Nephron progenitor cell (in vitro differentiated cells): ENCODE measurements around the gene KIF26B.
"Not testable (repeated sequence)": the region's sequence is repeated elsewhere in the genome, so short reads cannot be mapped to it uniquely, and the experiment has no call there.

ENCODE experiments used
- DNase-seq: peaks from one replicate; pipeline ENCODE4 v3.0.0; 2021
- H3K27ac Mint-ChIP-seq: 2 replicates; pipeline ENCODE4 v1.8.0; 2021; ENCODE audit warnings: mild to moderate bottlenecking, moderate library complexity, mixed read lengths
- H3K27me3 Mint-ChIP-seq: 2 replicates; pipeline ENCODE4 v1.8.0; 2021; ENCODE audit warnings: mild to moderate bottlenecking, low read depth, mixed read lengths; ENCODE audit not compliant: poor library complexity
- H3K36me3 Mint-ChIP-seq: 2 replicates; pipeline ENCODE4 v1.8.0; 2021; ENCODE audit warnings: low read depth, mixed read lengths
- H3K4me1 Mint-ChIP-seq: 2 replicates; pipeline ENCODE4 v1.8.0; 2021; ENCODE audit warnings: mixed read lengths
- H3K4me3 Mint-ChIP-seq: 2 replicates; pipeline ENCODE4 v1.8.0; 2021; ENCODE audit warnings: mild to moderate bottlenecking, moderate library complexity, mixed read lengths
- H3K9me3 Mint-ChIP-seq: 2 replicates; pipeline ENCODE4 v1.8.0; 2021; ENCODE audit warnings: mild to moderate bottlenecking, moderate library complexity, mixed read lengths
- TF ChIP-seq, protein P1 (sequence below): fragments of 200-600 bp; sonication (generic); IDR thresholded peaks from 2 replicates; pipeline ENCODE4 v1.5.0; 2021; ENCODE audit warnings: antibody characterized with exemption

Gene KIF26B

DNA sequence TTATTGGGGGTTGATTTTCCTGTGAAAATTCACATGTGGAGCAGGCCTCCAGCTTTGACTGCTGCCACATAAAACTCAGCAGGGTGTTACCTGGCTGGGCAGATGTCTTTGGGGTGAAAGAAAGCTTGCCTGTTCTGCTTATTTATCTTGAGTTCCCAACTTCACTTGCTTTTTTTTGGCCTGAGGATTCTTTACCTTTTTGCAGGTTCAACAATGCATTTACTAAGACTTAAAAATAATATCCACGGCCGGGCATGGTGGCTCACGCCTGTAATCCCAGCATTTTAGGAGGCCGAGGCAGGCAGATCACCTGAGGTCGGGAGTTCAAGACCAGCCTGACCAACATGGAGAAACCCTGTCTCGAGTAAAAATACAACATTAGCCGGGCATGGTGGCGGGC is 509.1 kb downstream of the KIF26B start:
- TF ChIP-seq, protein P1, sequence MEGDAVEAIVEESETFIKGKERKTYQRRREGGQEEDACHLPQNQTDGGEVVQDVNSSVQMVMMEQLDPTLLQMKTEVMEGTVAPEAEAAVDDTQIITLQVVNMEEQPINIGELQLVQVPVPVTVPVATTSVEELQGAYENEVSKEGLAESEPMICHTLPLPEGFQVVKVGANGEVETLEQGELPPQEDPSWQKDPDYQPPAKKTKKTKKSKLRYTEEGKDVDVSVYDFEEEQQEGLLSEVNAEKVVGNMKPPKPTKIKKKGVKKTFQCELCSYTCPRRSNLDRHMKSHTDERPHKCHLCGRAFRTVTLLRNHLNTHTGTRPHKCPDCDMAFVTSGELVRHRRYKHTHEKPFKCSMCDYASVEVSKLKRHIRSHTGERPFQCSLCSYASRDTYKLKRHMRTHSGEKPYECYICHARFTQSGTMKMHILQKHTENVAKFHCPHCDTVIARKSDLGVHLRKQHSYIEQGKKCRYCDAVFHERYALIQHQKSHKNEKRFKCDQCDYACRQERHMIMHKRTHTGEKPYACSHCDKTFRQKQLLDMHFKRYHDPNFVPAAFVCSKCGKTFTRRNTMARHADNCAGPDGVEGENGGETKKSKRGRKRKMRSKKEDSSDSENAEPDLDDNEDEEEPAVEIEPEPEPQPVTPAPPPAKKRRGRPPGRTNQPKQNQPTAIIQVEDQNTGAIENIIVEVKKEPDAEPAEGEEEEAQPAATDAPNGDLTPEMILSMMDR, result no peak
- Mint-ChIP-seq H3K9me3 (peaks cover 5% of the 10 kb centered on the region), H3K4me3 (no peak overlapping the region), H3K4me1 (no peaks in the 10 kb centered on the region), H3K36me3 (peaks cover 51% of the 10 kb centered on the region), H3K27ac (no peak overlapping the region), H3K27me3 (peaks cover 3% of the 10 kb centered on the region)
- no peak for DNase-seq

DNA sequence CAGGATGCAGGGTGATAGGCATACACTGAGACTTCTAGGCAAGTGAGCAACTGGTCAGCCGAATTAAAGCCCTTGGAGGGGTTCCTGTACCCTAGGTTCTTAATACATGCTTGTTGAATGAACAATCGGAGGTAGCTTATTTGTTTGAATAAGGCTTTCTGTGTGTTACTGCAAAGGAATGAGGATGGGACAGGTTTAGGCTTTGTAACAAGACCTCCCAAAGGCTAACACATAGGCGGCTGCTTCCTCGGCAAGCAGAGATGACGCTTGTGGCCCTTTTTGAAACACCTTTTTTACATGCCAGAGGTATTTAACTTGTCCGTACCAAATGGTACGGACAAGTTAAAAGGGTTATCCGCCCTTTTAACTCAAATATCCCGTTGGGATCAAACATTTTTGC is 511.6 kb downstream of the KIF26B start:
- H3K36me3 Mint-ChIP-seq, result peaks cover 66% of the 10 kb centered on the region
- no peak overlapping the region for H3K27ac Mint-ChIP-seq
- TF ChIP-seq, protein P1, result no peak
- peaks cover 3% of the 10 kb centered on the region for H3K27me3 Mint-ChIP-seq
- peaks cover under 1% of the 10 kb centered on the region for H3K4me1 Mint-ChIP-seq
- H3K9me3 Mint-ChIP-seq, result peaks cover 5% of the 10 kb centered on the region
- H3K4me3 Mint-ChIP-seq, result no peak overlapping the region
- no peak for DNase-seq

DNA sequence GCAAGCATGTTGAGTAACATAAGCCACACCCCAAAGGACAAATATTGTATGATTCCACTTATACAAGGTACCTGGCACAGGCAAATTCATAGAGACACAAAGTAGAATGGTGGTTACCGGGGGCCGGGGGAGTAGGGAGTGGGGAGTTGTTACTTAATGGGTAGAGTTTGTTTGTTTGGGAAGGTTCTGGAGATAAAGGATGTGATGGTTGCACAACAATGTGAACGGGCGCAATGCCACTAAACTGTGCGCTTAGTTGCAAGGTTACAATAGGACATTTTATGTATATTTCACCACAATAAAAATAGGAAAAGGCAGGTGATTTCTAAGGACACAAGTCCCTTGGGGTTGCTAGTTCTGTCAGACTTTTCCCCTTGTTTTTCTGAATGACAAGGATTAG is 516.6 kb downstream of the KIF26B start:
- TF ChIP-seq, protein P1, result no peak
- Mint-ChIP-seq H3K27ac (no peak overlapping the region), H3K4me3 (peak overlapping the region; percentile 9), H3K4me1 (peaks cover 37% of the 10 kb centered on the region), H3K9me3 (no peaks in the 10 kb centered on the region), H3K36me3 (peaks cover 41% of the 10 kb centered on the region), H3K27me3 (peaks cover 8% of the 10 kb centered on the region)
- no peak for DNase-seq

DNA sequence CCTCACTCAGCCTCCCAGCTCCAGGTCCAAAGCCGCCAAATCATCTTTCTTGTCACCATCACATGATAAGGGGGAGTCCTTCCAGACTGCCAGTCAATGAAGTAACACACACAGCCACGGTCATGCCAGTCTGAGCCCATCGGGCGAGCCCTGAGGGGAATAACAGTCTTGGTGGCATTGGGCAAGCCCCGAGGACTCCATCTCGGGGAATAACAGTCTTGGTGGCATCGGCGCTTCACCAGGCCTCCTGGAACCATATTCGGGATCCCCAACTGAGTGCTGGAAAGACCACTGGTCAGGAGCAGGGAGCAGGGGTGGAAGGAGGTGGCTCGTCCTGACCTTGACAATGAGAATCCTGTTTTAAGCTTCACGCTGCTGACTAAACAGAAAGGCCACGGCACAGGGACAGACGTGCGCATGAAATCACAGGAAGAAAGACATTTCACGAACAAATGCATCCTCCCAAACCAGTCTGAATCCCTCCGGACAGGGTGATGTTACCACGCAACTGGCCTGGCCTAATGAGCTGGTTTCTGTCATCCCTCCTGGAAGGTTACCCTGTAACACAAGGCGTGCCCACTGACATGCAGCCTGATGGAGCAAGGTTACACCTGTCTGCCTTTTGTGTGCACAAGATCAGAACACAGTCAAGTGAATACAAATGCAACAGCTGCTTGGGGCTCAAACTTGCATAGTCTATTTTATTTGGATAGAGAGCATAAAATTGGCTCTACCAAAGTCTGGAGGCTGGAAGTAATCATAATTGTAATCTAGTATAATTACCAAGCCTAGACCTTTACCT is 517.4 kb downstream of the KIF26B start:
- H3K9me3 Mint-ChIP-seq, result no peaks in the 10 kb centered on the region
- TF ChIP-seq, protein P1, result no peak
- peaks cover 37% of the 10 kb centered on the region for H3K4me1 Mint-ChIP-seq
- H3K36me3 Mint-ChIP-seq, result peaks cover 48% of the 10 kb centered on the region
- DNase-seq, result no peak
- no peak overlapping the region for H3K27ac Mint-ChIP-seq
- H3K4me3 Mint-ChIP-seq, result no peak overlapping the region
- peaks cover 7% of the 10 kb centered on the region for H3K27me3 Mint-ChIP-seq

DNA sequence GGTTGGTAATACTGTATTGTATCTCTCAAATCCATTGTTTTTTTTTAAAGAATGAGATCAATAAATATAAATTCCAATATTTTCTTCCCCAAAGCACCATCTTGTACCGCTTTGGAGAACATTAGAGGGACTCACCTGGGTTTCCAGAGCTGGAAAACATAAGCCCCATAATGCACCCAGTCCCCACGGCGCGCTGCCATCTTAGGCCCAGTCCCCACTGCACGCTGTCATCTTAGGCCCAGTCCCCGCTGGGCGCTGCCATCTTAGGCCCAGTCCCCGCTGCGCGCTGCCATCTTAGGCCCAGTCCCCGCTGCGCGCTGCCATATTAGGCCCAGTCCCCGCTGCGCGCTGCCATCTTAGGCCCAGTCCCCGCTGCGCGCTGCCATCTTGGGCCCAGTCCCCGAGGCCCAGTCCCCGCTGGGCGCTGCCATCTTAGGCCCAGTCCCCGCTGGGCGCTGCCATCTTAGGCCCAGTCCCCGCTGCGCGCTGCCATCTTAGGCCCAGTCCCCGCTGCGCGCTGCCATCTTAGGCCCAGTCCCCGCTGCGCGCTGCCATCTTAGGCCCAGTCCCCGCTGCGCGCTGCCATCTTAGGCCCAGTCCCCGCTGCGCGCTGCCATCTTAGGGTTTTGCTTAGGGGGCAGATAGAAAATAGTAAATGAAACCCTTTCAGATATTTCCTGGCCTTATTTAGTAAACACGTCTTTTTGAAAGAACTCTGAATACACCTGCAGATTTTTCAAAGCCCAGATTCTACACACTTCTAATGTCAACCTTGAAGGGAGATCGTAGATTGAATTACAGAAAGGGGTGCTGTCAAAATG is 518.3 kb downstream of the KIF26B start:
- H3K27me3 Mint-ChIP-seq, H3K9me3 Mint-ChIP-seq, DNase-seq: not testable (repeated sequence)
- Mint-ChIP-seq H3K4me3 (peak overlapping the region; percentile 4), H3K36me3 (peaks cover 50% of the 10 kb centered on the region), H3K27ac (peak overlapping the region; percentile 2), H3K4me1 (peaks cover 37% of the 10 kb centered on the region)

DNA sequence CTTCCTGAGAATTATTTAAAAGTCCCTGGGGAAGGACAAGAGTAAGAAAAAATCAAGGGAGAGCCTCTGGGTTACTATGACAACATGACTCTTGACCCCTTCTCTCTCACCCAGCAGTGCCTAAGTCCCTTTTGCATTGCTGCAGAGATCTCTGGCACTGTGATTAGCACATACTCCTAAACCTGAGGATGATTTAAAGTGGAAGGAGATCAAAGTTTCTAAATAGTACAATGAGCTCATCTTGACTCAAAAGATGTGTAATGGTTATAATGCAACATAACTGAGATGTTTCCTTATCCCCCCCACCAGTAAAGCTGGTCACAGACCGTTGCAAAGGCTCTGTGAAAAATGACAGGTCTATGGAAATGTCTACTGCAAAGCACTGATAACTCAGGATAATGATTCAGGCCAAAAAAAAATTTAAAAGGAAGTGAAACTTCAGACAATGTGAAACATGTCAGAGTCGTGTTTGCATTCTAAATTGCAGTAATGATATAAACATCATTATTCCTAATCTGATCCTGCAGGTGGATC is 519.2 kb downstream of the KIF26B start:
- Mint-ChIP-seq H3K4me1 (peaks cover 37% of the 10 kb centered on the region), H3K27me3 (peaks cover 7% of the 10 kb centered on the region), H3K9me3 (no peaks in the 10 kb centered on the region), H3K27ac (peak overlapping the region; percentile 2), H3K4me3 (no peak overlapping the region), H3K36me3 (peaks cover 46% of the 10 kb centered on the region)
- TF ChIP-seq, protein P1, result no peak
- DNase-seq, result no peak
